ENCODE measurements around the gene EIF3D.
A peak's percentile ranks its signal among the peaks of the same experiment; 100 is the strongest.

The EIF3D gene

GRCh38 chr22:36461665-36462649, 67.0 kb downstream of the EIF3D start:
- Histone ChIP-seq H3K4me3 (peak overlapping the region; percentile 32), H3K27ac (peak overlapping the region; percentile 80 to 95)
- DNase-seq (ENCODE audit: low spot score) = peak; percentile 92
- TF ChIP-seq, protein P1, sequence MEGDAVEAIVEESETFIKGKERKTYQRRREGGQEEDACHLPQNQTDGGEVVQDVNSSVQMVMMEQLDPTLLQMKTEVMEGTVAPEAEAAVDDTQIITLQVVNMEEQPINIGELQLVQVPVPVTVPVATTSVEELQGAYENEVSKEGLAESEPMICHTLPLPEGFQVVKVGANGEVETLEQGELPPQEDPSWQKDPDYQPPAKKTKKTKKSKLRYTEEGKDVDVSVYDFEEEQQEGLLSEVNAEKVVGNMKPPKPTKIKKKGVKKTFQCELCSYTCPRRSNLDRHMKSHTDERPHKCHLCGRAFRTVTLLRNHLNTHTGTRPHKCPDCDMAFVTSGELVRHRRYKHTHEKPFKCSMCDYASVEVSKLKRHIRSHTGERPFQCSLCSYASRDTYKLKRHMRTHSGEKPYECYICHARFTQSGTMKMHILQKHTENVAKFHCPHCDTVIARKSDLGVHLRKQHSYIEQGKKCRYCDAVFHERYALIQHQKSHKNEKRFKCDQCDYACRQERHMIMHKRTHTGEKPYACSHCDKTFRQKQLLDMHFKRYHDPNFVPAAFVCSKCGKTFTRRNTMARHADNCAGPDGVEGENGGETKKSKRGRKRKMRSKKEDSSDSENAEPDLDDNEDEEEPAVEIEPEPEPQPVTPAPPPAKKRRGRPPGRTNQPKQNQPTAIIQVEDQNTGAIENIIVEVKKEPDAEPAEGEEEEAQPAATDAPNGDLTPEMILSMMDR (IDR thresholded peaks at IDR 0.05) = no peak

All from coronary artery (tissue), 2 donors.